Body of pancreas (tissue), 4 donors: ENCODE measurements around the gene ACAP2. TPM values are rescaled to one million over a fixed set of nuclear protein-coding genes. Genes with fewer than 3 reads are reported as not detected.
"Not testable (repeated sequence)": the region's sequence is repeated elsewhere in the genome, so short reads cannot be mapped to it uniquely, and the experiment has no call there.

Experiments used
- ATAC-seq: fragments of 150-250 bp; one replicate; pipeline ENCODE4 v1.9.1; 2016
- DNase-seq, 4 donors: peaks; one replicate each; pipeline ENCODE4 v3.0.0-alpha.2; 2019
- H3K27ac ChIP-seq, 4 donors: fragments of 200-600 bp; sonication (generic); 1 replicate in 3 of 4; 2 replicates in 1 of 4; pipeline versions ENCODE4 v1.5.1 to v1.6.1; 2016 to 2019; ENCODE audit warnings: mild to moderate bottlenecking in 1 of 4, mixed read lengths in 1 of 4, moderate library complexity in 1 of 4
- H3K27me3 ChIP-seq, 2 donors: fragments of 200-600 bp; sonication (generic); one replicate each; pipeline ENCODE4 v1.6.0; 2016; ENCODE audit warnings: mild to moderate bottlenecking in 1 of 2
- H3K36me3 ChIP-seq, 2 donors: fragments of 200-600 bp; sonication (generic); replicated peaks in 1 of 2; 2 replicates each; pipeline ENCODE4 v1.5.1; 2016; ENCODE audit warnings: low read depth in 2 of 2; ENCODE audit not compliant: insufficient read depth in 1 of 2
- H3K4me1 ChIP-seq: fragments of 200-600 bp; sonication (generic); one replicate; pipeline ENCODE4 v1.6.0; 2016
- H3K4me3 ChIP-seq, 2 donors: fragments of 200-600 bp; sonication (generic); 1 replicate in 1 of 2; 2 replicates in 1 of 2; pipeline ENCODE4 v1.5.1; 2016 to 2019
- H3K9me3 ChIP-seq, 3 donors: fragments of 200-600 bp; sonication (generic); 1 replicate in 2 of 3; 2 replicates in 1 of 3; pipeline ENCODE4 v1.5.1; 2016
- CTCF ChIP-seq, 7 experiments: fragments of 450-650 bp in 4 of 7; fragments of 200-600 bp in 3 of 7; sonication (generic) in 3 of 7; IDR thresholded peaks; one replicate each; pipeline ENCODE4 v1.5.1; 2016 to 2019; ENCODE audit warnings: antibody characterized with exemption in 7 of 7
- POLR2A ChIP-seq, 3 donors: fragments of 450-650 bp; IDR thresholded peaks; one replicate each; pipeline ENCODE4 v1.6.1; 2016; ENCODE audit warnings: antibody characterized with exemption in 3 of 3, mild to moderate bottlenecking in 2 of 3
- WGBS, 2 donors: methylation state at CpG; one replicate each; pipeline ENCODE4 v1.1.5; 2017; 5-methylcytosine and 5-hydroxymethylcytosine counted together
- intact Hi-C: fragments of 100-400 bp; cut with DNase I; formaldehyde crosslinking; loops from one replicate; pipeline ENCODE4 v1.15.1; 2023
- total RNA-seq, 2 donors: library from RNA; depleted of rRNA; stranded (reverse); fragments of >200 nt; gene quantifications; one replicate each; pipeline ENCODE4 v1.1.0, GENCODE V29; 2016

Gene ACAP2
- total RNA-seq, 2 donors from 2014 or later, result 25.1 to 25.9 TPM

GRCh38 chr3:195238081-195238571 is 204.7 kb downstream of the ACAP2 start:
- Histone ChIP-seq H3K27me3 (no peaks in the 10 kb centered on the region), H3K9me3 (no peaks in the 10 kb centered on the region), H3K4me3 (no peak overlapping the region), H3K4me1 (peaks cover 6% of the 10 kb centered on the region), H3K27ac (peak overlapping the region in 2 of 4 donors; percentile 12 to 44), H3K36me3 (no peaks in the 10 kb centered on the region)
- WGBS, 2 donors, result 87 to 96% methylated on average over 12 of the region's 12 CpGs
- ATAC-seq (no peak), DNase-seq (no peak)
- TF ChIP-seq CTCF (IDR thresholded peaks at IDR 0.05) (no peak), POLR2A (IDR thresholded peaks at IDR 0.05) (no peak)
- intact Hi-C loops, result no loop called here

- no peak overlapping the region for H3K27ac ChIP-seq
- no peaks in the 10 kb centered on the region for H3K36me3 ChIP-seq
- DNase-seq, result no peak
- no peak for TF ChIP-seq POLR2A (IDR thresholded peaks at IDR 0.05)
- no peak for TF ChIP-seq CTCF (IDR thresholded peaks at IDR 0.05)
- no peak overlapping the region for H3K4me3 ChIP-seq
- 96 to 97% methylated on average over 10 of the region's 10 CpGs for WGBS, 2 donors
- intact Hi-C loops, result no loop called here
- H3K9me3 ChIP-seq, result no peaks in the 10 kb centered on the region
- no peaks in the 10 kb centered on the region for H3K27me3 ChIP-seq
- ATAC-seq, result no peak
- H3K4me1 ChIP-seq, result peaks cover 6% of the 10 kb centered on the region
Measured at GRCh38 chr3:195236801-195237570, 205.8 kb downstream of the ACAP2 start.

GRCh38 chr3:195236076-195236798 is 206.6 kb downstream of the ACAP2 start:
- Histone ChIP-seq H3K9me3 (no peaks in the 10 kb centered on the region), H3K4me1 (peaks cover 6% of the 10 kb centered on the region), H3K27ac (no peak overlapping the region), H3K27me3 (no peaks in the 10 kb centered on the region), H3K36me3 (no peaks in the 10 kb centered on the region), H3K4me3 (no peak overlapping the region)
- intact Hi-C loops, result no loop called here
- TF ChIP-seq POLR2A (IDR thresholded peaks at IDR 0.05) (no peak), CTCF (IDR thresholded peaks at IDR 0.05) (no peak)
- DNase-seq (no peak), ATAC-seq (no peak)
- 95 to 97% methylated on average over 4 to 5 of the region's 5 CpGs for WGBS, 2 donors

- intact Hi-C loops, result no loop called here
- Histone ChIP-seq H3K4me3 (no peak overlapping the region), H3K36me3 (no peaks in the 10 kb centered on the region), H3K4me1 (no peaks in the 10 kb centered on the region), H3K9me3 (no peaks in the 10 kb centered on the region), H3K27ac (no peak overlapping the region), H3K27me3 (no peaks in the 10 kb centered on the region)
- DNase-seq (no peak), ATAC-seq (no peak)
- TF ChIP-seq POLR2A (IDR thresholded peaks at IDR 0.05) (no peak), CTCF (IDR thresholded peaks at IDR 0.05) (no peak)
- WGBS, 2 donors, result 84 to 89% methylated on average over 1 of the region's 1 CpG
Measured at GRCh38 chr3:195230244-195230643, 212.6 kb downstream of the ACAP2 start.

GRCh38 chr3:195228886-195229285 is 213.9 kb downstream of the ACAP2 start:
- H3K27me3 ChIP-seq, H3K9me3 ChIP-seq, H3K4me1 ChIP-seq, DNase-seq, H3K36me3 ChIP-seq, H3K4me3 ChIP-seq, ATAC-seq, H3K27ac ChIP-seq, intact Hi-C loops: not testable (repeated sequence)
- 99 to 100% methylated on average over 5 of the region's 5 CpGs for WGBS, 2 donors
